ENCODE data around the gene ACSM3. TPM values are rescaled to one million over a fixed set of nuclear protein-coding genes. Genes with fewer than 3 reads are reported as not detected.

ACSM3 gene
- total and polyA plus RNA-seq, 10 of the 15 experiments (the other 5 are each of a cell fraction or from before 2014, with no cell fraction given) = 4.9 to 21.0 (median 7.0) TPM

- peak; percentile 96 for ATAC-seq
- Histone ChIP-seq H3K4me1 (ENCODE audit: control insufficient read depth, insufficient read depth, low read length) (peaks cover 4% of the 10 kb centered on the region; the same call in 1 of the 2 replicates), H3K27me3 (replicated peaks in 1 of 2; ENCODE audit: control insufficient read depth in 2 of 2, insufficient read depth in 2 of 2, low read length in 1 of 2) (no peaks in the 10 kb centered on the region), H3K79me2 (ENCODE audit: control insufficient read depth, insufficient read depth, low read length) (peaks cover 28% of the 10 kb centered on the region), H3K4me3 (peak overlapping the region; percentile 96), H4K20me1 (ENCODE audit: control insufficient read depth, insufficient read depth) (no peaks in the 10 kb centered on the region), H3K36me3 (ENCODE audit: control insufficient read depth in 2 of 2, insufficient read depth in 2 of 2, low read length in 1 of 2) (peaks cover 0 to 20% of the 10 kb centered on the region in 2 experiments; a peak in 2 of 4 replicates), H3K9me3 (replicated peaks; ENCODE audit: control insufficient read depth, insufficient read depth, low read length) (no peaks in the 10 kb centered on the region), H3K27ac (ENCODE audit: control insufficient read depth, insufficient read depth) (peak overlapping the region; percentile 92), H2AFZ (ENCODE audit: control insufficient read depth, low read depth, low read length) (peak overlapping the region; percentile 98), H3K4me2 (ENCODE audit: control insufficient read depth, insufficient read depth) (peak overlapping the region; percentile 75), H3K9ac (ENCODE audit: control insufficient read depth, insufficient read depth, low read length) (peak overlapping the region; percentile 87)
- SMC1A ChIA-PET (ENCODE audit: uncharacterized antibody, unreplicated experiment) = interaction anchor here (0.7 to 1.7 kb wide), 4 partner anchors 14 to 65 kb away, joined by 3 to 4 read pairs (median 4); partner anchors contain the start of gene ACSM3
- POLR2A ChIA-PET = interaction anchor here (1.3 to 1.6 kb wide), 2 partner anchors 23 to 66 kb away, joined by 4 to 7 read pairs; partner anchors contain the start of genes ACSM3, ERI2 and REXO5
- under 1% methylated on average over 28 of the region's 36 CpGs for WGBS (ENCODE audit: insufficient coverage, insufficient replicate concordance, low lambda C conversion rate, missing lambda C conversion rate)
- intact Hi-C loops (cut with micrococcal nuclease; ENCODE audit: unreplicated experiment) = loop anchor here (2.0 kb wide), 1 partner anchor 66 kb away; the partner anchor contains the start of genes ERI2 and REXO5
- CTCF ChIA-PET = interaction anchor here (0.8 to 3.2 kb wide), 6 partner anchors 10 to 72 kb away, joined by 3 to 16 read pairs (median 4); no protein-coding TSS in a partner anchor
- no peak for FAIRE-seq
- in situ Hi-C loops (cut with MboI) = no loop called here
- RAD21 ChIA-PET (ENCODE audit: unreplicated experiment) = interaction anchor here (1.1 to 2.4 kb wide), 3 partner anchors 64 to 138 kb away, joined by 4 to 7 read pairs (median 5); no protein-coding TSS in a partner anchor
- TF ChIP-seq BACH1 (IDR thresholded peaks at IDR 0.05; ENCODE audit: borderline replicate concordance) (no peak), TAF1 (IDR thresholded peaks at IDR 0.05; ENCODE audit: borderline replicate concordance, low read depth, low read length) (0 out of 2 replicates have a peak, but pooled peaks have one; percentile 22), POLR2AphosphoS2 (IDR thresholded peaks at IDR 0.05; ENCODE audit: low read depth, low read length) (0 out of 2 replicates have a peak, but pooled peaks have one; percentile 13), NRF1 (conservative IDR thresholded peaks at IDR 0.05; ENCODE audit: low read depth, low read length) (peak; percentile 45; the same call in 1 of the 2 replicates)
- DNase-seq (ENCODE audit: low read depth, low spot score) = peak; percentile 53
- TSS peak; percentile 58 for BruUV-seq (replicated peaks)
Observed at GRCh38 chr16:20740901-20741521, 22.8 kb upstream of the ACSM3 start.
